Kidney (tissue), 14 donors: ENCODE measurements around the gene DDX51. TPM values are rescaled to one million over a fixed set of nuclear protein-coding genes. Genes with fewer than 3 reads are reported as not detected.

Source experiments
- DNase-seq, 5 donors: peaks; one replicate each; pipeline ENCODE4 v3.0.0-alpha.2; 2013 to 2020
- FAIRE-seq: peaks from 2 replicates; lab custom pipeline; 2012; peaks lifted over from hg19 to GRCh38; lab: Jason Lieb, UNC
- H3K27ac ChIP-seq, 2 donors: one replicate each; pipeline ENCODE4 v1.7.0; 2013; ENCODE audit warnings: low read depth in 2 of 2, low read length in 2 of 2, inconsistent platforms in 1 of 2
- H3K27me3 ChIP-seq: one replicate; pipeline ENCODE4 v1.7.1; 2013; ENCODE audit warnings: low read length, inconsistent platforms; ENCODE audit not compliant: control insufficient read depth, insufficient read depth
- H3K36me3 ChIP-seq, 3 donors: one replicate each; pipeline versions ENCODE4 v1.7.0 to v1.7.1; 2013; ENCODE audit warnings: low read length in 3 of 3, control low read depth in 1 of 3, inconsistent platforms in 1 of 3; ENCODE audit not compliant: insufficient read depth in 3 of 3, control insufficient read depth in 2 of 3
- H3K4me1 ChIP-seq, 3 donors: one replicate each; pipeline versions ENCODE4 v1.7.0 to v1.7.1; 2013; ENCODE audit warnings: low read length in 3 of 3, inconsistent platforms in 1 of 3, low read depth in 1 of 3; ENCODE audit not compliant: control insufficient read depth in 2 of 3, insufficient read depth in 2 of 3
- H3K4me3 ChIP-seq, 3 donors: one replicate each; pipeline versions ENCODE4 v1.7.0 to v1.8.1; 2013; ENCODE audit warnings: low read length in 3 of 3, control low read depth in 1 of 3, inconsistent platforms in 1 of 3
- H3K9ac ChIP-seq, 3 donors: one replicate each; pipeline versions ENCODE4 v1.7.0 to v1.7.1; 2013; ENCODE audit warnings: low read length in 3 of 3, control low read depth in 1 of 3, inconsistent platforms in 1 of 3
- H3K9me3 ChIP-seq, 3 donors: one replicate each; pipeline versions ENCODE4 v1.7.0 to v1.7.1; 2013; ENCODE audit warnings: low read length in 3 of 3, control low read depth in 1 of 3, inconsistent platforms in 1 of 3; ENCODE audit not compliant: control insufficient read depth in 2 of 3, insufficient read depth in 1 of 3
- CTCF ChIP-seq: IDR thresholded peaks from 3 replicates; pipeline ENCODE4 v1.5.1; 2012; ENCODE audit warnings: mild to moderate bottlenecking, moderate library complexity, borderline replicate concordance; ENCODE audit not compliant: insufficient read depth; ENCODE audit errors: extremely low read depth
- intact Hi-C: fragments of 100-400 bp; cut with DNase I; formaldehyde crosslinking; loops from one replicate; pipeline ENCODE4 v1.11.1; 2022
- polyA plus RNA-seq: library from polyadenylated mRNA; stranded (reverse); fragments of 350-450 nt; fragmentation: Illumina TruSeq; extraction: RNeasy Lipid Tissue Mini Kit (QIAGEN cat#74804); gene quantifications from one replicate; pipeline ENCODE4 v1.2.3, GENCODE V29; 2014; ENCODE audit warnings: low read depth, low replicate concordance; ENCODE audit not compliant: insufficient read depth
- total RNA-seq: library from RNA; stranded (reverse); fragmentation: NEBNext Ultra II Directional; extraction: Animal tissue kit (Norgen Biotek cat#: 25700); gene quantifications from one replicate; pipeline ENCODE4 v1.2.1, GENCODE V29; 2021
- donor health status: control.
- donor health status: control.
- donor health status: control.
- donor health status: control.
- donor health status: control.
- donor health status: DM: yes; HTN: yes; CAD: no.
- donor health status: Normal renal cell carcinoma (clear cell type).

Gene DDX51
- total and polyA plus RNA-seq, 2 donors from 2014 or later: 10.3 to 19.6 TPM

GRCh38 chr12:132178316-132178715 is 34.2 kb upstream of the DDX51 start:
- Histone ChIP-seq H3K9me3 (no peaks in the 10 kb centered on the region), H3K4me3 (no peak overlapping the region), H3K27me3 (peaks cover 3% of the 10 kb centered on the region), H3K9ac (no peak overlapping the region), H3K27ac (no peak overlapping the region), H3K36me3 (no peaks in the 10 kb centered on the region), H3K4me1 (peaks cover 0 to 2% (median 0%) of the 10 kb centered on the region in 3 donors)
- FAIRE-seq (no peak), DNase-seq (peak in 4 of 5 donors; percentile 22 to 83 (median 56))
- TF ChIP-seq CTCF: no peak
- intact Hi-C loops: no loop called here

- FAIRE-seq (no peak), DNase-seq (peak; percentile 57 to 66 (median 61))
- Histone ChIP-seq H3K4me3 (no peak overlapping the region), H3K27ac (no peak overlapping the region), H3K36me3 (no peaks in the 10 kb centered on the region), H3K9ac (no peak overlapping the region), H3K9me3 (no peaks in the 10 kb centered on the region), H3K27me3 (peaks cover 3% of the 10 kb centered on the region), H3K4me1 (peaks cover 0 to 2% (median 0%) of the 10 kb centered on the region in 3 donors)
- intact Hi-C loops: no loop called here
- no peak for TF ChIP-seq CTCF
These were observed 32.9 kb upstream of the DDX51 start for GRCh38 chr12:132176920-132177551.

GRCh38 chr12:132176385-132176919 is 32.3 kb upstream of the DDX51 start:
- H3K4me3 ChIP-seq: no peak overlapping the region
- TF ChIP-seq CTCF: no peak
- peaks cover 3% of the 10 kb centered on the region for H3K27me3 ChIP-seq
- H3K9ac ChIP-seq: no peak overlapping the region
- peaks cover 0 to 2% (median 0%) of the 10 kb centered on the region in 3 donors for H3K4me1 ChIP-seq
- peak in 1 of 5 donors; percentile 74 for DNase-seq
- no peak overlapping the region for H3K27ac ChIP-seq
- no peaks in the 10 kb centered on the region for H3K36me3 ChIP-seq
- FAIRE-seq: no peak
- intact Hi-C loops: no loop called here
- no peaks in the 10 kb centered on the region for H3K9me3 ChIP-seq
